SK-MEL-5 (cell line): ENCODE results near the gene MED27. TPM values are rescaled to one million over a fixed set of nuclear protein-coding genes. Genes with fewer than 3 reads are reported as not detected.

Experiments used
- DNase-seq: peaks from one replicate; pipeline ENCODE4 v3.0.0-alpha.2; 2016; ENCODE audit warnings: low read depth, low spot score
- in situ Hi-C: cut with HindIII; loops from 2 replicates; pipeline ENCODE4 v1.10.0; 2016; ENCODE audit warnings: low sequenced_read_pairs, high pct_unique_total_duplicates, low pct_unique_long_range_greater_than_20kb
- total RNA-seq: library from RNA; depleted of rRNA; stranded (reverse); fragments of >200 nt; shearing (Covaris generic); gene quantifications from 2 replicates; pipeline ENCODE4 v1.2.3, GENCODE V29; 2014

MED27 gene
- total RNA-seq, 1 experiment from 2014 or later: 25.4 TPM

GRCh38 chr9:132030626-132031325 is 48.9 kb downstream of the MED27 start:
- in situ Hi-C loops: loop anchor here (10.0 kb wide), 1 partner anchor 226 kb away; no protein-coding TSS in a partner anchor
- no peak for DNase-seq

- DNase-seq: no peak
- in situ Hi-C loops: no loop called here
Observed at GRCh38 chr9:132027752-132028663, 51.7 kb downstream of the MED27 start.

- DNase-seq: peak; percentile 39
- in situ Hi-C loops: no loop called here
Observed at GRCh38 chr9:132026932-132027585, 52.6 kb downstream of the MED27 start.

GRCh38 chr9:132025766-132026165 is 53.9 kb downstream of the MED27 start:
- no peak for DNase-seq
- in situ Hi-C loops: no loop called here

- no peak for DNase-seq
- in situ Hi-C loops: no loop called here
Observed at GRCh38 chr9:132024589-132024988, 55.1 kb downstream of the MED27 start.

GRCh38 chr9:132023419-132024180 is 56.1 kb downstream of the MED27 start:
- in situ Hi-C loops: no loop called here
- DNase-seq: no peak

GRCh38 chr9:132020820-132021510 is 58.7 kb downstream of the MED27 start:
- DNase-seq: no peak
- in situ Hi-C loops: no loop called here

GRCh38 chr9:132020272-132020671 is 59.4 kb downstream of the MED27 start:
- DNase-seq: no peak
- in situ Hi-C loops: no loop called here

GRCh38 chr9:132019702-132020101 is 60.0 kb downstream of the MED27 start:
- in situ Hi-C loops: no loop called here
- DNase-seq: no peak

- DNase-seq: no peak
- in situ Hi-C loops: no loop called here
Observed at GRCh38 chr9:132018957-132019405, 60.7 kb downstream of the MED27 start.

GRCh38 chr9:132016456-132016855 is 63.2 kb downstream of the MED27 start:
- no peak for DNase-seq
- in situ Hi-C loops: no loop called here

- in situ Hi-C loops: no loop called here
- no peak for DNase-seq
Observed at GRCh38 chr9:132015866-132016265, 63.8 kb downstream of the MED27 start.

- no peak for DNase-seq
- in situ Hi-C loops: no loop called here
Observed at GRCh38 chr9:132014218-132014805, 65.4 kb downstream of the MED27 start.

GRCh38 chr9:132012704-132013357 is 66.8 kb downstream of the MED27 start:
- in situ Hi-C loops: no loop called here
- DNase-seq: no peak

- in situ Hi-C loops: no loop called here
- no peak for DNase-seq
Observed at GRCh38 chr9:132011896-132012295, 67.8 kb downstream of the MED27 start.

GRCh38 chr9:132011309-132011708 is 68.4 kb downstream of the MED27 start:
- DNase-seq: no peak
- in situ Hi-C loops: no loop called here
